Activated CD4-positive, alpha-beta T cell treated with anti-CD3 and anti-CD28 coated beads, Interleukin-2, Interleukin-4, amounts not matched to agents 100 ng/mL and 50 ng/mL, durations not matched to agents 16 hours and 8 hours (primary cell): Measurements from ENCODE around the gene EFHC1.

Experiments used
- DNase-seq: peaks from one replicate; pipeline ENCODE4 v3.0.0-alpha.2; 2020; ENCODE audit warnings: low spot score

Gene EFHC1

DNA sequence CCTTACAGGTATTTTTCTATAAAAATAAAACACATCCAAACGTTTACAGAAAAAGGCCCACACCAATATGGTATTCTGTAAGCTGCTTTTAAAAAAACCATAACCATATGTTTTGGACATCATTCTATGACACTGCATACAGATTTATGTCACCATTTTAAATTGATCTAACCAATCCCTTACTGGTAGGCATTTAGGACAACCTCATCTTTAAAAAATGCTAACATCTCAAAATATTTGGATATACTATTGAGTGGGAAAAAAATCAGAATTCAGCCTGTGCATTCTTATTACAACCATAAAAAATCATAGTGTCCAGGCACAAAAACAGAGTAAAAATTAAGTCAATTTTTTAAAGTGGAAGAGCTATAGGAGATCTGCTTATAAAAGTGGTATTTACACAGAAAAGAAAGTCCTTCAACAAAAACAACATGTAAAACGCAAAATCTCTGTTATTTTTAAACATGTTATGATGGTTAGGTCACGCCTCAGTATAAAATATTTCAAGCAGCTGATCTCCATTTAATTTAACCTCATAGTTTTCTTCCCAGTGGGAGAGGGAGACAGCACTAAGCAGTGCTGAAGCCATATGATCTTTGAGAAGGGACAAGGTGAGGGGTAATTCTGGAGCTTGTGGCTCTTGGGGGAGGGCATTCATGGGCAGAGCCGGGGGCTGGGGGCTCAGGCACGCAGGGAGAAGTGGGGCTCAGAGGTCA is 135.5 kb downstream of the EFHC1 start:
- no peak for DNase-seq

DNA sequence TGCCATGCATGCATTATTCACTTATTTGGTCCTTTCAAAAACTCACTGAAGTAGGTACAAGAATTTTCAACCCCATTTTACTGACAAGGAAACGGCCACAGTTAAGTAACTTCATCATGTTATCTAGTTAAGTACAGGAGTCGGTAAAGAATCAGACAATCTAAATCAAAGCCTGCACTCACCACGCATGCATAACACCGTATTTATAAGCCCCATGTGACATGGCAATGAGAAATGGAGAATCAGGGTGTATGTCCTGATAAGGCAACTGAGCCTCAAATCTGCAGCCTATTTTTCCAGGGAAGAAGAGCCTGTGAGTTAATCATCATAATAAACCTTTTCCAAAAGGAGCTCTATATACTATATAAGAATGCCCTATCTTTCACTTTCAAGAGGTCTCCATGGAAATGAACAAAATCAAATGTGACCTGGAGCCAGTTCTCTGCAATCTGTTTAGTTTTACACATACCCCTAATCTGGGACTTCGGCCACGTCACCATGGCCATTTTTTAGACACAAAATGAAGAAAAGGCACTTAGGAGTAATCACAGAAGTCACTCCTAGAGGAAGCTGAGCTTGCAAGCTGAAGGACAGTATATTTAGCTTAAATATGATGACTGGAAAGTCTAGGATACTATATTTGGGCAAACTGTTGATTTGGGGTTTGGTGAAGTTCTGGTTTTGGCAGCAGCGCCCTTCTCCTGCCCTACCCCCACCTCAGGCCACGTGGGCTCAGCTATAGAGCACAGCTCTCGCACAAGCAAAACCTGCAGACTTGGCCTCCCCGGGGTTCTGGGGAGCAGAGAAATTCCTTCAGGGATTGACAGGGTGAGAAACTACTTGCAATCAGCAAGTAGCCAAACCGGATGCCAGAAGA is 137.5 kb downstream of the EFHC1 start:
- no peak for DNase-seq

GRCh38 chr6:52558266-52559000 is 138.3 kb downstream of the EFHC1 start:
- DNase-seq: no peak

GRCh38 chr6:52560462-52560861 is 140.3 kb downstream of the EFHC1 start:
- DNase-seq: no peak

DNA sequence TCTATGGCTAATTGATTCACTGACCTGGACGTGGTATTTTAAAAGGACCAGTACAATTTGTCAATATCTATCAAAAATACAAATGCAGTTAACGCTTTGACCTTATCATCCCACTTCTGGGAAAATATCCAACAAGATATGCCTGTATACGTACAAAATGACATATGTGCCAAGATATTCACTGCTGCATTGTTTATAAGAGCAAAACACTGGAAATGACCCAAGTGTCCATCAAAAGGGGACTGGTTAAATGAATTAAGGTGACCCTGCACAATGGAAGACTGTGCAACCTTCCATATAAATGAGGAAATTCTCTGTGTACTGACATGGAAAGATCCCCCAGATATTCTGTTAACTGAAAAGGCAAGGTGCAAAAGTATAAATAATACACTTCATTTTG is 142.8 kb downstream of the EFHC1 start:
- DNase-seq: no peak

DNA sequence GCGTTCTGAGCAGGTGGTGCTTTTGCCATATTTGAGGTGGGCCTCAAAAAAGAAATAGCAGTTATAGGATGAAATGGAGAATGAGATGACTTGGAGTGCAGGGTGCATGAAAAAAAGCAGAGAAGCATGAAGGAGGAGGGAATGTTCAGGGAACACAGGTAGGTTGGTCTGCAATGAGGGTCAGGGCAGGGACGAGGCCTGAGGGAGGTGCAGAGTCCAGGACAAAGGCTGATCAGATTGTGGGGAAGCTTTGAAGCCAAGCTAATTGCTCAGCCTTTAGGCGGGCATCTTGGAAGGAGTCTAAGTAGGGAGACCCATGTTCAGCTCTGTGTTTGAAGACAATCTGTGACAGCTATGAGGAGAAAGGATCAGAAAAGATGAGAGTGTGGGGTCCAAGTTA is 144.7 kb downstream of the EFHC1 start:
- DNase-seq: no peak

- no peak for DNase-seq
These were observed 146.1 kb downstream of the EFHC1 start for GRCh38 chr6:52566201-52566600.

DNA sequence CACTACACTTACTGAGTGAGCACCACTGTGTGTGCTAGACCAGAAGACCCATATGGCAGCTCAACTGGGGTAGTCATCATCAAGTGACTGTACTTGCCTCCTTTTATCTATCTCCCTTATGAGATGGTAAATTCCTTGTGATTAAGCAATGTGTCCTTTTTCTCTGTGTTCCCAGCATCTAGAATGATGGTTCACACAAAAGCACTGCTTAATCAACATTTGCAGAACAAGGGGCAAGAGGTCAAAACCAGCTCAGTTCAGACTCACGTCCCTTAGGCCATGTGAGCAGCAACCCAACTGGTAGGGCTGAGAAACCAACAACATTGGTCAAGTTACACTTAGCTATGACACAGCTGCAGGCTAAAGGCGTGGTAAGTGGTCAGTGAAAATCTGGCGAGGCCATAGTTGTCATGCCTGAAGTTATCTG is 146.7 kb downstream of the EFHC1 start:
- DNase-seq: no peak

DNA sequence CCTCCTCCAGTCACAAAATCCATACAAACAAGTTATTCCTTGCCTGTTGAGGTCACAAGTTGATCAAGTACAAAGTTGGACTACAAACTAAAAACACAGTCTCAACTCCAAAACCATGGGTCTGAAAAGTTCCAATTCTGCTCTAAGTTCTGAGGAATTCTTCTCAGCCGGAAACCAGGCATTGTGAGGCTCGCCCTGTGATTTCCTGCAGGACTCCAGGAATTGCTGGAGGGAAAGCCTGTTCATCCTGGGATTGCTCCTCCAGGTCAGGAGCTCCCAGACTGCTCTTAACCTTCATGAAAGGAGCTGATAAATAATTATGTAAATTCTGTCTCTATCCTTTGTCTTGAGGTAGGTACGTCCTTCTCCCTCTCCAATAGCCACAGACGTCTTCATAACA is 148.2 kb downstream of the EFHC1 start:
- no peak for DNase-seq

GRCh38 chr6:52570291-52570700 is 150.2 kb downstream of the EFHC1 start:
- DNase-seq: no peak

- DNase-seq: no peak
These were observed 151.1 kb downstream of the EFHC1 start for GRCh38 chr6:52571099-52571755.

DNA sequence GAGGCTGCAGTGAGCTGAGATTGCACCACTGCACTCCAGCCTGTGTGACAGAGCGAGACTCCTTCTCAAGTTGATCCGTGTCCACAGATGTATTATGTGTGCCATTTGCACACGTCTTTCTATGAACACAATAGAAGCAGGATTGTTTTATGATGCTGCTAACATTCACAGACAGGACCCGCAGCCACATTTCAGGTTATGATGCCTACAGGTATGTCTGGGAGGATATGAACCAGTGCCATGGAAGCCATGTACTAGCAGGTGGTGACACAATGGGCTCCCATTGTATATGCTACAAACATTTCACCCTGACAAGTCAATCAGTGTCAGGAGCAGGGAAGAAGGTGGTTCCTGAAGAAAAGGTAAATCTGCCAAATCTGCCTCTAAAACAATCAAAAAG is 152.4 kb downstream of the EFHC1 start:
- DNase-seq: no peak

DNA sequence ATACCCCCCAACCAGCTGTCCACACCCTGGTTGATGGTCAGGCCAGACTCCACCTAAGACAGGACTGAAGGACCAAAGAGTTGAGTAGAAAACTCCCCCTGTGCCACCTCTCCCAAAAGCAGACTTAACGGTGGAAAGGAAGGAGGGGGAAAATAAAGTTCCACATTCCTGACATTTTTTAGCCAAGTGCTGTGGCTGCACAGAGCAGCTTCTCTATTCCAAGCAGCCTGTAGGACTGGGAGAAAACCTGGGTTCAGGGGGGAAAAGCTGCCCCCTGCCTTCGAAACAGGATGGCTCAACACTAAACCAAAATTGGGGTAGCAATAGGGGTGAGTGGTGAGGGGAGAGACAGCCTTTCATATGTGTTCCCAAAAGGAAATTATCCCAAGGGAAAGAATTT is 153.2 kb downstream of the EFHC1 start:
- no peak for DNase-seq
